BLaER1 treated with 17β-estradiol and CSF1 and Interleukin-3, amounts not matched to agents 10 nM and 100 nM (cell line): ENCODE measurements around the gene GPR157.
A peak's percentile ranks its signal among the peaks of the same experiment; 100 is the strongest.

ENCODE experiments used
- H3K27ac ChIP-seq, 11 experiments: shearing (Covaris generic); formaldehyde crosslinking; 2 replicates each; pipeline ENCODE4 v1.8.1; 2022
- H3K27me3 ChIP-seq, 11 experiments: shearing (Covaris generic); formaldehyde crosslinking; 2 replicates each; pipeline ENCODE4 v1.8.1; 2022
- H3K36me3 ChIP-seq, 11 experiments: shearing (Covaris generic); formaldehyde crosslinking; 2 replicates each; pipeline ENCODE4 v1.8.1; 2022
- H3K4me1 ChIP-seq, 10 experiments: shearing (Covaris generic); formaldehyde crosslinking; 2 replicates each; pipeline ENCODE4 v1.8.1; 2022
- H3K4me2 ChIP-seq, 11 experiments: shearing (Covaris generic); formaldehyde crosslinking; 2 replicates each; pipeline ENCODE4 v1.8.1; 2022
- H3K4me3 ChIP-seq, 10 experiments: shearing (Covaris generic); formaldehyde crosslinking; 2 replicates each; pipeline ENCODE4 v1.8.1; 2022
- H3K9ac ChIP-seq, 11 experiments: shearing (Covaris generic); formaldehyde crosslinking; 2 replicates each; pipeline ENCODE4 v1.8.1; 2022
- H3K9me3 ChIP-seq, 11 experiments: shearing (Covaris generic); formaldehyde crosslinking; replicated peaks in 1 of 11; 2 replicates each; pipeline ENCODE4 v1.8.1; 2022
- H4K20me1 ChIP-seq, 11 experiments: shearing (Covaris generic); formaldehyde crosslinking; 2 replicates each; pipeline ENCODE4 v1.8.1; 2022
- Cebpa-rat ChIP-seq, 11 experiments: shearing (Covaris generic); IDR thresholded peaks; 2 replicates each; pipeline ENCODE4 v1.8.1; 2022

GPR157 gene

GRCh38 chr1:9128520-9129265 lies at the start of gene GPR157:
GPR157 (minus strand) TSS chr1:9129102; CDS start chr1:9129027, 75 bp downstream.
- peaks cover 48 to 68% (median 52%) of the 10 kb centered on the region in 10 experiments for H3K4me1 ChIP-seq
- H3K27me3 ChIP-seq = peaks cover 7 to 46% (median 18%) of the 10 kb centered on the region in 11 experiments; a peak in 18 of 22 replicates
- TF ChIP-seq Cebpa-rat (IDR thresholded peaks at IDR 0.05) = no peak
- no peaks in the 10 kb centered on the region for H3K36me3 ChIP-seq
- peak within 1 kb of the TSS; percentile 60 to 78 (median 74) for H3K27ac ChIP-seq
- peak within 1 kb of the TSS; percentile 90 to 100 (median 97) for H3K4me2 ChIP-seq
- H3K4me3 ChIP-seq = peak within 1 kb of the TSS; percentile 63 to 75 (median 70)
- no peaks in the 10 kb centered on the region for H3K9me3 ChIP-seq
- peak within 1 kb of the TSS; percentile 67 to 87 (median 80) for H3K9ac ChIP-seq
- peaks cover 0 to 34% (median 9%) of the 10 kb centered on the region in 11 experiments; a peak in 10 of 22 replicates for H4K20me1 ChIP-seq

DNA sequence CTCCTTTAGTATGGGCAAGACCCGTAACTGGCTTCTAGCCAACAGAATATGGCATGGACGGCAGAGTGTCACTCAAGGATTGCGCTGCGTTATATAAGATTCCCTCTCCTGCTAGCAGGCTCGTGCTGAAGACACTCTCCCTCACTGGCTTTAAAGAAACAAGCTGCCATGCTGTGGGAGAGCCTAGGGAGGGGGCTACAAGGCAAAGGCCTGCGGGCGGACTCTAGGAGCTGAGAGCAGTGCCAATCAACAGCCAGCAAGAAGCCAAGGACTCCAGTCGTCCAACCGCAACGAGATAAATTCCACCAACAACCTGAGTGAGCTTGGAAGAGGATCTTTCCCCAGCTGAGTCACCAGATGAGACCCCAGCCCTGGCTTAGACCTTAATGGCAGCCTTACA lies 45.9 kb upstream of the GPR157 start:
- no peak overlapping the region for H3K4me3 ChIP-seq
- no peak for TF ChIP-seq Cebpa-rat (IDR thresholded peaks at IDR 0.05)
- peaks cover 0 to 26% (median 0%) of the 10 kb centered on the region in 11 experiments; a peak in 6 of 22 replicates for H3K36me3 ChIP-seq
- peak overlapping the region in 2 of 11 experiments; percentile 60 to 63; a peak in 3 of 22 replicates for H3K27ac ChIP-seq
- peaks cover 0 to 82% (median 14%) of the 10 kb centered on the region in 10 experiments; a peak in 15 of 20 replicates for H3K4me1 ChIP-seq
- no peaks in the 10 kb centered on the region for H3K9me3 ChIP-seq
- H3K9ac ChIP-seq = no peak overlapping the region
- H4K20me1 ChIP-seq = peaks cover 0 to 93% (median 23%) of the 10 kb centered on the region in 11 experiments; a peak in 13 of 22 replicates
- H3K4me2 ChIP-seq = peak overlapping the region in 4 of 11 experiments; percentile 26 to 86 (median 58); a peak in 8 of 22 replicates
- no peaks in the 10 kb centered on the region for H3K27me3 ChIP-seq

- Histone ChIP-seq H3K4me3 (no peak overlapping the region), H3K9me3 (no peaks in the 10 kb centered on the region), H3K4me1 (peaks cover 0 to 77% (median 10%) of the 10 kb centered on the region in 10 experiments; a peak in 12 of 20 replicates), H4K20me1 (peaks cover 0 to 93% (median 26%) of the 10 kb centered on the region in 11 experiments; a peak in 14 of 22 replicates), H3K4me2 (peak overlapping the region in 5 of 11 experiments; percentile 15 to 86 (median 33); a peak in 8 of 22 replicates), H3K9ac (peak overlapping the region in 2 of 11 experiments; percentile 45 to 55; a peak in 3 of 22 replicates), H3K27ac (peak overlapping the region in 2 of 11 experiments; percentile 60 to 63; a peak in 4 of 22 replicates), H3K36me3 (peaks cover 0 to 26% (median 0%) of the 10 kb centered on the region in 11 experiments; a peak in 6 of 22 replicates), H3K27me3 (no peaks in the 10 kb centered on the region)
- no peak for TF ChIP-seq Cebpa-rat (IDR thresholded peaks at IDR 0.05)
Measured at GRCh38 chr1:9174243-9174642, 45.3 kb upstream of the GPR157 start.

DNA sequence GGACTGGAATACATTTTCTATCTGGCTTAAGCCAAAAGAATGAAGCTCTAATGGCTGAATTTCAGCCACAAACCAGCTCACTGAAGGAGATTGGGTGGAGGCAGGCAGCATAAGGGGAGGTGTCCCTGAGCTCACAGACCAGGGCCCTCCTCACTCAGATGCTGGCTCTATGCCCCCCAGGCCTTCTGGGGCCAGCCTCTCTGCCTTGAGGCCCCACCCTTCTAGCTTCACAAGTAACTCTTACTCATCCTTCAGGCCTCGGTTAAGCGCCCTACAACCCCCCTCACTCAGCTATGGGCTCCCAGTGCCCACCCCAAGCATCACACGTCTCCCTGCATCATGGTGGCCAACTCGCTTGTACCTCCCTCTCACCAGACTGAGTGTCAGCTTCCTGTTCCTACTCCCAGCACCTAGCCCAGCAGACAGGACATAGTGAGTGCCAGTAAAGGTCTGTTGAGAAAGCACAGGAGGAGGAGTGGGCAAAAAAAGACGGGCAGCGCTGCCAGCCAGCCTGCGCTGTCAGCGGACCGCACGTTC lies 40.8 kb upstream of the GPR157 start:
- H3K9me3 ChIP-seq = no peaks in the 10 kb centered on the region
- no peak for TF ChIP-seq Cebpa-rat (IDR thresholded peaks at IDR 0.05)
- no peak overlapping the region for H3K4me3 ChIP-seq
- no peak overlapping the region for H3K9ac ChIP-seq
- H3K27me3 ChIP-seq = no peaks in the 10 kb centered on the region
- H3K4me1 ChIP-seq = peaks cover 25 to 66% (median 33%) of the 10 kb centered on the region in 10 experiments
- H4K20me1 ChIP-seq = peaks cover 0 to 98% (median 39%) of the 10 kb centered on the region in 11 experiments; a peak in 14 of 22 replicates
- H3K4me2 ChIP-seq = peak overlapping the region in 1 of 11 experiments; percentile 9; a peak in 1 of 22 replicates
- peaks cover 0 to 30% (median 0%) of the 10 kb centered on the region in 11 experiments; a peak in 2 of 22 replicates for H3K36me3 ChIP-seq
- H3K27ac ChIP-seq = no peak overlapping the region

GRCh38 chr1:9167638-9168037 lies 38.7 kb upstream of the GPR157 start:
- no peak overlapping the region for H3K4me3 ChIP-seq
- H3K9ac ChIP-seq = no peak overlapping the region
- H3K27ac ChIP-seq = no peak overlapping the region
- no peak for TF ChIP-seq Cebpa-rat (IDR thresholded peaks at IDR 0.05)
- H3K36me3 ChIP-seq = peaks cover 0 to 30% (median 0%) of the 10 kb centered on the region in 11 experiments; a peak in 2 of 22 replicates
- H3K4me2 ChIP-seq = peak overlapping the region in 2 of 11 experiments; percentile 3 to 27; a peak in 1 of 22 replicates
- H3K4me1 ChIP-seq = peaks cover 42 to 64% (median 46%) of the 10 kb centered on the region in 10 experiments
- peaks cover 0 to 98% (median 35%) of the 10 kb centered on the region in 11 experiments; a peak in 14 of 22 replicates for H4K20me1 ChIP-seq
- no peaks in the 10 kb centered on the region for H3K27me3 ChIP-seq
- H3K9me3 ChIP-seq = no peaks in the 10 kb centered on the region

GRCh38 chr1:9166289-9167235 lies 37.7 kb upstream of the GPR157 start:
- Histone ChIP-seq H3K4me3 (no peak overlapping the region), H4K20me1 (peaks cover 0 to 98% (median 35%) of the 10 kb centered on the region in 11 experiments; a peak in 14 of 22 replicates), H3K27me3 (no peaks in the 10 kb centered on the region), H3K4me2 (peak overlapping the region; percentile 58 to 89 (median 77)), H3K36me3 (peaks cover 0 to 24% (median 0%) of the 10 kb centered on the region in 11 experiments; a peak in 2 of 22 replicates), H3K27ac (peak overlapping the region in 6 of 11 experiments; percentile 2 to 92 (median 43); a peak in 4 of 22 replicates), H3K4me1 (peaks cover 42 to 65% (median 51%) of the 10 kb centered on the region in 10 experiments), H3K9me3 (no peaks in the 10 kb centered on the region), H3K9ac (peak overlapping the region in 4 of 11 experiments; percentile 2 to 80 (median 39); a peak in 3 of 22 replicates)
- no peak for TF ChIP-seq Cebpa-rat (IDR thresholded peaks at IDR 0.05)

GRCh38 chr1:9165396-9165795 lies 36.5 kb upstream of the GPR157 start:
- Histone ChIP-seq H3K36me3 (peaks cover 0 to 18% (median 0%) of the 10 kb centered on the region in 11 experiments; a peak in 2 of 22 replicates), H3K4me3 (no peak overlapping the region), H3K9ac (peak overlapping the region in 7 of 11 experiments; percentile 8 to 87 (median 35); a peak in 10 of 22 replicates), H3K9me3 (no peaks in the 10 kb centered on the region), H3K27me3 (no peaks in the 10 kb centered on the region), H3K4me1 (peaks cover 42 to 76% (median 51%) of the 10 kb centered on the region in 10 experiments), H3K27ac (peak overlapping the region in 7 of 11 experiments; percentile 18 to 92 (median 73); a peak in 10 of 22 replicates), H3K4me2 (peak overlapping the region; percentile 58 to 89 (median 77)), H4K20me1 (peaks cover 0 to 98% (median 32%) of the 10 kb centered on the region in 11 experiments; a peak in 13 of 22 replicates)
- TF ChIP-seq Cebpa-rat (IDR thresholded peaks at IDR 0.05) = no peak
